NCI-H2107 (cell line): ENCODE measurements around the gene TRIM3.

Experiments used
- DNase-seq: peaks from one replicate; lab custom pipeline; 2025; lab: John Stamatoyannopoulos, UW

The TRIM3 gene

GRCh38 chr11:6401464-6401863 lies 72.3 kb downstream of the TRIM3 start:
- no peak for DNase-seq

GRCh38 chr11:6400431-6401345 lies 73.1 kb downstream of the TRIM3 start:
- DNase-seq = no peak
